Inflammatory macrophage treated with lipopolysaccharide for 4 hours (primary cell): Measurements from ENCODE around the gene TRPM3.

ENCODE experiments used
- DNase-seq: peaks from one replicate; pipeline ENCODE4 v3.0.0-alpha.2; 2020

Gene TRPM3

DNA sequence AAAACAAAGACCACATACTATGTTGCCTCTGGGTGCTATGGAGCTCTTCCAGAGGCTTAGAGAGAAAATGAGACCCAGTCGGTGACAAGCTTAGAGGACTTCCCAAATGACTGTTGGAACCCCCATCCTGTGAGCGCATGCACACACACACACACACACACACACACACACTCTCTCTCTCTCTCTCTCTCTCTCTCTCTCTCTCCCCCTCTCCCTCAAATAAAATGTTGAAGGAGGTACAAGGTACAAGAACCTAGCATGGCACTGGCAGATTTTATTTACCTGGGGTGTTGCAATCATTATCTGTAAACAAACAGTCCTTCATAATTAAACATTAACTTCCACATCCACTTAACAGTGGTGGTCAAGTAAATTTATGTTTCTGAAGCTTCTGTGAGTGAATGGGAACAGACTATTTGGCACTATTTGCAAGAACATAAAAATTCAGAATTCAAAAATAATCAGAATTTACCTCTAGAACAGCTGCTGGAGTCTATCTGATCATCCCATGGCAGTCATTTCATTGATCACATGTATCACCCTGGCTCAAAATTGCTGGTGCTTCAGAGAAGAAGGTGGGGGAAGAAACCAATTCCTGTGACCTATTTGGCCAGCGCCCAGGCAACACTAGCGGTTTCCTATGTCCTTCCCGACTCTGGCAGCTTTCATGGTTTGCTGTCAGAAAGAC is 24.9 kb downstream of the TRPM3 start:
- no peak for DNase-seq

DNA sequence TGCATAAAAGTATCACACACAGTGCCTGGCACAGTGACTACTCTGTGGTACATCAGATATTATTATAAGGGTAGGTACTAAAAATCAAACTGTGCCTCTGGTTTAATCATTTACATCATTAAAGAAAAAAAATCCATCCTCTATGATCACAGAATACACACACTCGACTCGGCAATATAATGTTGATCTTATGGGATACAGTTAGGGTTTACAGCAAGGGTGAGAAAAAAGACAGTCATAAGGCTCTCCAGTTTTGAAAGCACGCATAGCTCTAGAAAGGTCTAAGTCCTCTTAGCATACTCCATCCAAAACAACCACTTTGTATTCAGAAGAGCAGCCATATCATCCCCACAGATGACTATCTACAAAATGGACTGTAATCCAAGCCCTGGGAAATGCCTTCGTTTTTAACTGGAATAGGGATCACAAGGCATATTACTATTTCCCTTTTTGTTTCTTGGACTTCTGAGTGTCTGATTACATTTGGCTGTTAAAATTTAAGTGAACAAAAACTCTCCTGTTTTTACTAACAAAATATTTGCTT is 26.6 kb downstream of the TRPM3 start:
- DNase-seq = no peak

DNA sequence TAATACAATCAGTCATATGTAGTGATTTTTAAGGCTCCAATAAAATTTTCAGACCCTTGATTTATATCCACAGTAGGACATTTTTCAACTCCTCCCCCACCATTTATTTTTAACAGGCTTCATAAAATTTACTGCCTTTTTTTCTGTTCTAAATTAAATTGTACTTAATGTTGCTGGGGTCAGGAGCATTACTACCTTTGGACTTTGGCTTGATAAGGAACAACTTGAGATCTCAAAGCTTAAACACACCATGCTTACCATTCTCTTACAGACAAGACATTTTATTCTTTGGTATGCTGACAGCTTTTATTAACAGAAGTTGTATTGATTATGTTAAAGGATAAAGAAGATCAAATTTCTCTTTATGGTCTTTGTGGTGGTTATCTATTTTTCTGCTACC is 30.5 kb downstream of the TRPM3 start:
- DNase-seq = no peak

DNA sequence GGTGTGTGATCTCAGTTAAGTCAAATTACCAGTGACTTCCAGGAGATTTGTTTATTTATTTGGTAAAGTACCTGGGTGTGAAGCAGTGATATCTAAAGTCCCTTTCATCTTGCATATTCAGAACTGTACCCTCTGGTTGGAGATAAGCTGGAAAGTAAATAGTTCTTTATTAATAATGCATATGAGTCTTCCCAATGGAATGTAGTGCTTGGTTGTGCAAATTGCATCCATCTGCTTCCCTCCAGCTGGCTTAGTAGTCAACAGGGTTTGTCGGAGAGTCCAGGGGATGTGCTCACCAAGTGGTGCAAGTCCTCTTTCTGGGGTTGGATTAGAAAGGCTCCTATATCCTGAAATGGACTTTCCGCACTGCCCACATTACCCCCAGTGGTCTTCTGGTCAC is 42.0 kb downstream of the TRPM3 start:
- no peak for DNase-seq

DNA sequence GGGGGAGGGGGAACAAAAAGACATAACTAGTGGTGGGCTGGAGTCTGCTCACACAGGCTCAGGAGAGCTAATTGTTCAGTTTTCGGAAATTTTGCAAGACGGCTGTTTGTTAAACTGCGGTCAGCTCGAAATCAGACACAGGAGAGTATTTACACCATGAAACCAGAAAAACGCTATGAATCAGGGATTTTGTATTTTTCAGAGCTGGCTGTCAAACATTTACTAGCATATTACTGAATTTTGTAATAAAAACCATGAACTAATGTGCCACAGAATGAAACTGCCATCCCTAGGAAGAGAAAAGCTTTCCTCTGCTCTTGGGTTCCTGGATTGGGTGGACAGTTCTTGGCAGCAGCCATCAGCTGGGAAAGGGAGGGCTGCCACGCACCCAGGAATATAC is 45.3 kb downstream of the TRPM3 start:
- no peak for DNase-seq

DNA sequence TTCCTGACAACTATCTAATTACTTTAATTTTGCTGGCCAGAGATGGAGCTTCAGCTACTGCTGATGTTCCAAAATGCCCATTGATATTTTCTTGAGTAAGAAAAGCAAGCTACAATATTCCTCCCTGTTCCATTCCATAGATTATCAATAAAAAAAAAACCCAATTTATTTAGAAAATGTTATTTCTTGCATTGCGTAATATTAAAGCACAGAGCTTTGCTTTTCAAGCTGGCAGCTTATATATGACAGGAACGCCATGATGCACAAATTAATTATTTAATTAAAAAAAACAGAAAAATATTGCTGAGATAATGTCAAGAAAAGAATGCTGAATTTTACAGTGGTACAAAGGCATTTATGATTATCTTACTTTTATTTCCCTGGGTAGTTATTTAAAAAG is 47.9 kb downstream of the TRPM3 start:
- DNase-seq = no peak

DNA sequence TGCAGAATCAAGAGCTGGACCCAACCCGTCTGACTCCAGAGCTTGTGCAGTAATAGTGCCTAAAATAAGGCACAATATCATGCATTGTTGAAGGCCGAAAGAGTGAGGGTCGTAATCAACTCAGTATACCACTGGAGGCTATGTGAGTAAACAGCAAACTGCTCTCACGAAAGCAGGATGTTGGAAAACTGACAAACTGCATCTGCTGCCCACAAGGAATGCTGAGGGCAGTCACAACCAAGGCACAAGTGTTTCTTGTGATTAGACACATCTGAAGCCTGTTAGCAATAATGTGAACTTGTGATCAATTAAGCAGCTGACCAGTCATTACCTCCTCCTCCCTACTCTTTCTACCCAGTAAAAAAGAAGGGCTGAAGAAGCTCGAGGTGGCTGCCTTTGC is 48.8 kb downstream of the TRPM3 start:
- no peak for DNase-seq

DNA sequence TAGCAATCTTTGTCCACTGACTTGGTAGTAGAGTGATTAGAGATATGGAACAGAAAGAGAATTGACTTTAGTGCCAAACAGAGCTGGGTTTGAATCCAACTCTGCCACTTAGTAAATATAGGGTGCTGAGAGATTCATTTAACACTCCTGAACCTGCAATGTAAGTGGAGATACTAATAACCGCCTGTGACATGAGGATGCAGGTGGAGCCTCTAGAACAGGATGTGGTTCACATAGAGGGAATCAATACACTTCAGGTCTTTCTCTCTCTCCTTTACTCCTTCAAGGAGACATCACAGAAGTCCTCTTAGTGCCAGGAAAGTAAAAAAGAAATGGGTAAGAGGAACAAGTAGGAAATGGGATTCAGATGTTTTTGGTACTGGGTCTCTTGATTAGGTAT is 49.8 kb downstream of the TRPM3 start:
- no peak for DNase-seq

DNA sequence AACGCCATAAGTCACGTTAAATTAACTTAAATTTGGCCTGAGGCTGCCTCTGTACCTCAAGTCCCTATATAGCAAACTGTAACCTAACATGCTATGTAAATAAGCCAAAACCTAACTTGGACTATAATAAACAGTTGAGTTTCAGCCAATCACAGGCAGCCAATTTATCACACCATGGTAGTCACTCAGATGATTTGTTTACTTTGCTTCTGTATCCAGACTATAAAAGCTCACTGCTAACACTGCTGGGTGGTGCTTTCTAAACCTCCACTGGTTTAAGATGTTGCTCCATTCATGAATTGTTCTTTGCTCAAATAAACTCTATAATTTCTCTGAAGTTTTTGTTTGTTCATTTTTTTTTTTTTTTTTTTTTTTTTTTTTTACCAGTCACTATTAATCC is 62.8 kb downstream of the TRPM3 start:
- no peak for DNase-seq

DNA sequence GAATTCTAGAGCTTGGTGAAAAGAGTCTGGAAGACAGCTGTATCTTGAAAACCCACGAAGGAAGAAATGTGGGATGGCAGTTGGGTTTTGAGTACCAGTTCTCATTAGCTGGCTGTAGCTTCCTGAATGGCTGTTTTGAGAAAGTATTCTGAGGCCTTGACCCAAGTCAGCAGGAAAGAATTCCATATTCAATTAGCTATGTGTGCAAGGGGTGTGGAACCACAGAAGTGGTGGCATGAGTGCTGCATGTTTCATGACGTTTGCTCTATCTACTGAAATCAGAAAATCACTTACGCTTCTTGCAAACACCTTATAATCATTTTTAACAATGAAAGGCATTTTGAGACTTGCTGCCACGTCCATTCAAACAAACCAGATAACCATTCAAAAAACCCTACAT is 69.1 kb downstream of the TRPM3 start:
- no peak for DNase-seq

DNA sequence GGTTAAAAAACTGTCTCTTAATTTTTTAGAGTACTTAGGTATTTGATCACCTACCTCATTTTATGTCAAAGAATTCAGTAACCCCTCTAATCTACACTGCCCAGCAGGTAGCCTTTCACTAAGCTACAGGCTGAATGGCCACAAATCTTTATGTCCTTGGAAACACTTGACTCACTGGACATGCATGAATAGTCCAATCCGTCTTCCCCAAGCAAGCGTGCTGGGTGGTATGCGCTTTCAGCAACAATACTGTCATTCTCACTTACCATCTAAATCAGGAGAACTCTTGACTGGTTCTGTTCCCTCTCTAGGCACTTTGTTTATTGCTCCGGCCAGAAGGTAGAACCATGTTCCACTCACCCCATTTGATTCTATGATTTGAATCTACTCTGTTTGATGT is 73.1 kb downstream of the TRPM3 start:
- no peak for DNase-seq

DNA sequence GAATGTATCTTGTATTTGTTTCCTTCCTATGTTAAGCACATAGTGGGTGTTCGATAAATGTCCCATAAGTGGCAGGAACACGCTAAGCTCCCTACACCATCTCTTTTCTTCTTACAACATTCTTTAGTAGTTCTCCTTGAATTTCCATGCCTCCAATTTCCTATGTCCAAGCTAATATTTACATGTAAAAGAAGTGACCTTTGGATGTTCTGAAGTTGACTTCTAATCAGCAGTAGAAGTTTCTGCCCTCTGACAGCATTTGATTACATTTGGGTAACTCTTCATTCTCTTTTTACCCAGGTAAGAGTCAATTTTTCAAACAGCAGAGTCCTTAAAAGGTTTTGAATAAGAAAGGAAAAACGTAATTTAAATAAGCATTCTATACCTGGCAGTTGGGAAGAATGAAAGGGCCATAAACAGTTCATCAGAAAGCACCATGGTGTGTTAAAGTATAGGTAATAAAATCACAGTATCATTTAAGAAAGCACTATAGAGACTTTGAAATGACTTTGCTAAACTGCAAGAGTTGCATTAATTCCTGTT is 78.9 kb downstream of the TRPM3 start:
- no peak for DNase-seq

DNA sequence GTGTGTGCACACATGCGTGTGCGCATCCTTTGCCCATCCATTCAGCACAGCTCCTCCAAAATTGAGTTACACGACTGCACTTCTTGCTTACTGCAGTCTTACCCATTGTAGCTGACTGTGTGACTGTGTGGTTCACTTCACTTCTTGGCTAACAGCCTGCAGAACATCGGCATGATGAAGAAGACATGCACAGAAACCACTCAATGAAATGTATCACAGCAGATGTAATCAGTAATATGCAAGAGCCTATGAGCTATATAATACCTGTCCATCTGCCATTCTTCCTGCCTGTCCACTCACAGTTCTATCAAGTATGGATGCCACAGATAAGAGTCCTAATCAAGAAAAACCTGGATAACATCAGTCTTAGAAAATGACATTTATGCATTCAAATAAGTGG is 83.9 kb downstream of the TRPM3 start:
- DNase-seq = no peak

DNA sequence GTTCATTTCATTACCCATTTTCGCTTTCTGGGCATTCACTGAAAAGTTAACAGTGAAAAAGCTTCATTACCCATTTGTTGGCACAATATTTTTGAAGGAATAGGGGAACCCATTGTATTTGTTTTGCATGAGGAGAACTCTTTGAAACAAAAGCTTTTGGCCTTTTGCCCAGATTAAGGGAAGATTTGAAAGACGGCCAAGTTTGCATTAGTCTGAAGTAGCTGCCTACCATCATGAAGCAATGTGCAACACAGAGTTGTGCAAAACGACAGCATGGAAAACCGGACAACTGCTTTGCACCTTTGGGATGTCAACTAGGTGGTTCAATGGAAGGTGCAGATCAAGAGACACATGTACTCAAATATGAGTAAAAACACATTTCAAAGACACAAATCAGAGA is 84.9 kb downstream of the TRPM3 start:
- DNase-seq = no peak

DNA sequence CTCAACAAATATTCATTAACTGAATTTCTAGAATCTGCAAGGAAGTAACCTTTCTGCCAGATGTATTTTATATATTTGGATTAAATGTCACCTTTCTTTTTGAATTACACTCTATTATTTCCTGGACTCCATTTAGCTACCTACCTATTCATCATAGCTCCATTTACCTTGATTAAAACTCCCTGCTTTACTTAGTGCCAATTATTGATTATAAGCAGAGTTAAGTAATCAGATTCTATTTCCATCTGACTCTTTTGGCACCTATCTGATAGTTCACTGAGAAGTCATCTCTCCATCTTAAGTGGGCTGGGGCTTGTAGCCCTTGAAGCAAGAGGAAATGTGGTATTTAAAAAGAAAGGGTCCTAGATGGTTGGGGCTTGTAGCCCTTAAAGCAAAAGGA is 88.6 kb downstream of the TRPM3 start:
- DNase-seq = no peak

DNA sequence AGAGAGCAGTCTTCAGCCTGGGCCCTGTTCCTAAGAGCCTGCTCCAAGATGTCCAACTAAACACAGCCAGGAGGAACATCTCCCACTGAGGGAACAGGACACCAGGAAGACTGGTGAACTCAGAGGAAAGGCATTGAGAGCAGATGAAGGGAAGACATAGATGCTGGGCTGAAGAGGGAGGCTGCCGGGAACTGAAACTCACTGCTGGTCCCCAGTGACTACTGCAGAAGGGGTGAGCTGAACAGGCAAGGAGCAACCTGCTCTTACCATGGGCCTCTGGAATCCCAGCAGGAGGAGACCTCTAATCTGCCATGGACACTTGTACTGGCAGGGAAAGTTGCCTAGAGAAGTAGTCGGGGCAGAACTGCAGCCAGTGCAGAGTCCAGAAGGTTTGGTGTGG is 95.7 kb downstream of the TRPM3 start:
- DNase-seq = no peak

DNA sequence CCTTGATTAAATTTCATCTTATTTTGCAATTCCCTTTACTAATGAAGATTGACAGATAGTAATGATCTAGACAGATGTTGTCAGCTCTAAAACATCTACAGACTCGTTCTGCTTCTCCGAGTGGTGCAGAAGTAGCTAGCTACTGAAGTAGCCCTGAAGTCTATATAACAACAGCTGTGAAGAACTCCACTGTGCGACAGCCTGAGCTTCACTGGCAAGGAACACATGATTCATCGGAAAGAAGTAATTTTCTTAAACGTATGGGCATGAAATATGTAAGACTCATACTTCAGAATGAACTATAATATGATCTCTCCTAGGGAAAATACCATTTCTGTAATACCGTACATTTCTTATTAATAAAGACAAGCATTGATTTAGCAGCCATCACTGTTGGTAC is 96.2 kb downstream of the TRPM3 start:
- DNase-seq = no peak

DNA sequence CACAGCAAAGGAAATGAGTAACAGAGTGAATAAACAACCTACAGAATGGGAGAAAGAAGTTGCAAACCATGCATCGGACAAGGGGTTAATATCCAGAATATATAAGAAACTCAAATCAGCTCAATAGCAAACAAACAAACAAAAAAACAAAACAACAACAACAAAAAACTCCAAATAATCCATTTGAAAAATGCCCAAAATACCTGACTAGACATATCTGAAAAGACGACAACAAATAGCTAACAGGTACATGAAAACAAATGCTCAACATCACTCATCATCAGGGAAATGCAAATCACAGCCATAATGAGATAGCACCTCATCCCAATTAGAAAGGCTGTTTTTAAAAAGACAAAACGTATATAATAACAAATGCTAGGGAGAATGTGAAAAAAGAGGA is 111.2 kb downstream of the TRPM3 start:
- DNase-seq = no peak

DNA sequence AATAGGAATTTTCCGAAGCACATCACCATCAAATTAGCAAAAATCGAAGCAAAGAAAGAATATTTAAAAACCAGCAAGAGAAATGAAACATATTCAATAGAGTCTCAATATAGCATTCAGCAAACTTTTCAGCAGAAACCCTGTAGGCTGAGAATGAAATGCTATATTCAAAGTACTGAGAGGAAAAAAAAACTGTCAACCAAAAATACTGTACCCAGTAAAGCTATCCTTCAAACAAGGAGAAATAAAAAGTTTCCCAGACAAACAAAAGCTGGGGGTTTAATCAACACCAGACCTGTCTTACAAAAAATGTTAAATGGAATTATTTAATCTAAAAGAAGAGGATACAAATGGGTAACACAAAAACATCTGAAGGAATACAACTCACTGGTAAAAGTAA is 116.0 kb downstream of the TRPM3 start:
- DNase-seq = no peak

DNA sequence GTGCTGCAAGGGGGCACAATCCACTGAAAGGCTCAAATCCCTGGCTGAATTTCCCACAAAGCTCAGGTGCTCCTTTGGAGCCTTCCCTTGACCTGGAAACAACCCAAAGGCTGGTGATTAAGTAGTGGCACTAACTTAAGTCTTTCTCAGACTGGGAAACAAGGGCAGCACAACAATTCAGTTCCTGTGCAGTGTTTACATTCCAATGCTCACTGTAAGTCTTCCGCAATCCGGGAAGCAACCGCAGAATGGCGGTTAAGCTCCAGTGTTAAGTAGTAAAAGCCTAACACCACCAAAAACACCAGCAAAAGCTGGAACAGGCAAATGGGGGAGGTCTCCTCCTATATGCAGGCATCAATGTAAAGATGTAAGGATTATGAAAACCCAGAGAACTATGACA is 117.2 kb downstream of the TRPM3 start:
- no peak for DNase-seq

DNA sequence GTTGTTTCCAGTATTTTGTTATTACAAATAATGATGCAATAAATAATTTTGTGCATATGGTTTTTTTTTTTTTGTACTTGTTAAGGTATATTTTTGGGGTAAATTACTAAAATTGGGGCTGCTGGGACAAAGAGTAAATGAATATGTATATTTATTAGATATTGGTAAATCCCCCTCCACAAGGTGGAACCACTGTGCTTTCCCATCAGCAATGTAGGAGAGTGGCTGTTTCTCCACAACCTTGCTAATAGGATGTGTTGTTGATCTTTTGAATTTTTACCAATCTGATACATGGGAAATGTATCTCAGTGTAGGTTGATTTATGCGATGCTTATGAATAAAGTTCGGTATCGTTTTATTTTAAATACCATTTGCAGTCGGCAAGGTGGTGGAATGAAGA is 118.1 kb downstream of the TRPM3 start:
- no peak for DNase-seq

DNA sequence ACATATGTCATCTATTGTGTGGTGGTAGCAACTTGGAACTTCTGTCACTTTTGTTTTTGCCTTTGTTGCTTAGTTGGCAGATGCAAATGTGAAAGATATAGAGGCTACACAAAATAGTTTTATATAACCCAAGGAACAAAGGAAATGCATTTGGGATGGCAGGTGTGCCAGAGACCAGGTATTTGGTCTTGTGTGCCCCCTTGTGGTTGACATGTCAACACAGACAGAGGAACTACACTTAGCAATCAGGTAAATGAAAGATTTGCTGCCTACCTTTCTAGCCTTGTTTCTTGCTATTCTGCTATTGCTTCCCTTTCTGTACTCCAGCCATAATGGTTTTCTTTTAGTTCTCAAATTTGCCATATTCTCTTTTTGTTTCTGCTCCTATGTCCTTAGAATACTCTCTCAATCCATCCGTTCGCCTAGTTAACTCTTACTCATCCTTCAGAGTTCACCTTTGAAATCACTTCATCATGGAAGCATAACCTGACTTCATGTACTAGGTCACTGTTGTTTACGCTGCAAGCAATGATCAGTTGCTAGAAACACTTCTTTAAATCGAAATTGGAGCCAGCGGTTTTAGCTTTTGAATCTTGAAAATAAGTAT is 119.5 kb downstream of the TRPM3 start:
- DNase-seq = no peak

DNA sequence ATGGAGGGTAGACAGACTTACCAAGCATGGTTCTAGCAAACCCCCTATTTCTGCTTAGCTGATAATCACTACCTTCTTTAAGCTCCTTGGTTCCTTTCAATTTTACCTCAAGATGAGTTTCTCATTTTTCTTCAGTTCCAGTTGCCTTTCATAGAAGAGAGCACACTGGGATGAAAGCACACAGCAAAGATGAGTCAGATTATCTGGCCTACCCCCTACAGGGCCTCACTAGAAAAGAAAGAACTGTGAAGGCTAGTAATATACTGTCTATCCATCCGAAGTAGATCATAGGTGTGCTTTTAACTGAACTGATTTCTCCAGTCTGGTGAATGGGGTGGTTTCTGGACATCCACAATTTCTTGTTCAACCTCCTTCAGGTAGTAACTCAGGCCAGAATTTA is 122.5 kb downstream of the TRPM3 start:
- DNase-seq = no peak

DNA sequence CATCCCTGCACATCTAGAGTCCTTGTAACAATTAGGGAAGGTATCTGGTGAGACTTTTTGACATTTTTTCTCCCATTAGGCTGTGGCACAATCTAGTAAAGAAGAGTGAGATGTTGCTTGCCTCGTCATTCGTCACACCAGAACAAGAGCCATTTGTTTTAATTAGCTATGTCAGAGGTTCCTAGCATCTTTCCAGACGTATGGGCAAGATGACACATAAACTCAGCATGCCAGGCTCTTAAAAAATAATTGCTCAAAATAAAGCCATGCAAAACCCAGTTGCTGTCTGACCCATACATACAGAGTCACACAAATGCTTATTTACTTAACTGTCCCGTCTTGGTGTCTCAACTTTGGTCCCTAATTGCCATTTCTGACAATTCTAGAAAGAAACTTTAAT is 125.9 kb downstream of the TRPM3 start:
- DNase-seq = no peak

DNA sequence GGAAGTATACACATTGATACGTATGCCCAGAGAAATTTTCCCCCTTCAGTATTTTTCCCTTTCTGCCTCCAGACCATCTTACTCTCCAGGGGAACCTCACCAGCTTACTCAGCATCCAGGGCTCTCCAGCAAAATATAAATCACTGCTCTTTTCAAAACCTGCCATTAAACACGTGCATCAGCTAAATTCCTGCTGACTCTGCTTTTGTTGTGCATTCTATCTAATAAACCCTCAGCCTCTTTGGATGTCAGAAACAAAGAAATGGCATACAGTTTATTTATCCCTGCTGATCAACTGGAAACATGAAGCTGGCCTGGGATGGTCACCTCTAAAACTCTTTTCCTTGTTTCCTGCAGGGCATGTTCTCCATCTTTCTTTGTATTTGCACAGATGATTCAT is 126.8 kb downstream of the TRPM3 start:
- no peak for DNase-seq
